ENCODE measurements around the gene GID8. TPM values are rescaled to one million over a fixed set of nuclear protein-coding genes. Genes with fewer than 3 reads are reported as not detected.

Gene GID8
- total RNA-seq, 2 experiments from 2014 or later, result 39.2 to 42.2 TPM

GRCh38 chr20:62990306-62990825 lies 52.4 kb downstream of the GID8 start:
- POLR2A ChIA-PET, result no interaction called here
- Mint-ChIP-seq H3K27ac (no peak overlapping the region), H3K9me3 (no peaks in the 10 kb centered on the region), H3K4me1 (ENCODE audit: low read depth) (peaks cover 7% of the 10 kb centered on the region), H3K27me3 (no peaks in the 10 kb centered on the region), H3K4me3 (no peak overlapping the region), H3K36me3 (ENCODE audit: low read depth) (no peaks in the 10 kb centered on the region)
- TF ChIP-seq, protein P1, sequence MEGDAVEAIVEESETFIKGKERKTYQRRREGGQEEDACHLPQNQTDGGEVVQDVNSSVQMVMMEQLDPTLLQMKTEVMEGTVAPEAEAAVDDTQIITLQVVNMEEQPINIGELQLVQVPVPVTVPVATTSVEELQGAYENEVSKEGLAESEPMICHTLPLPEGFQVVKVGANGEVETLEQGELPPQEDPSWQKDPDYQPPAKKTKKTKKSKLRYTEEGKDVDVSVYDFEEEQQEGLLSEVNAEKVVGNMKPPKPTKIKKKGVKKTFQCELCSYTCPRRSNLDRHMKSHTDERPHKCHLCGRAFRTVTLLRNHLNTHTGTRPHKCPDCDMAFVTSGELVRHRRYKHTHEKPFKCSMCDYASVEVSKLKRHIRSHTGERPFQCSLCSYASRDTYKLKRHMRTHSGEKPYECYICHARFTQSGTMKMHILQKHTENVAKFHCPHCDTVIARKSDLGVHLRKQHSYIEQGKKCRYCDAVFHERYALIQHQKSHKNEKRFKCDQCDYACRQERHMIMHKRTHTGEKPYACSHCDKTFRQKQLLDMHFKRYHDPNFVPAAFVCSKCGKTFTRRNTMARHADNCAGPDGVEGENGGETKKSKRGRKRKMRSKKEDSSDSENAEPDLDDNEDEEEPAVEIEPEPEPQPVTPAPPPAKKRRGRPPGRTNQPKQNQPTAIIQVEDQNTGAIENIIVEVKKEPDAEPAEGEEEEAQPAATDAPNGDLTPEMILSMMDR (IDR thresholded peaks at IDR 0.05), result no peak
- ATAC-seq (no peak), DNase-seq (no peak)
- CTCF ChIA-PET, result interaction anchor here (1.0 to 1.9 kb wide), 2 partner anchors 10 to 20 kb away, joined by 3 to 4 read pairs; no protein-coding TSS in a partner anchor
- intact Hi-C loops (cut with micrococcal nuclease), result no loop called here

DNA sequence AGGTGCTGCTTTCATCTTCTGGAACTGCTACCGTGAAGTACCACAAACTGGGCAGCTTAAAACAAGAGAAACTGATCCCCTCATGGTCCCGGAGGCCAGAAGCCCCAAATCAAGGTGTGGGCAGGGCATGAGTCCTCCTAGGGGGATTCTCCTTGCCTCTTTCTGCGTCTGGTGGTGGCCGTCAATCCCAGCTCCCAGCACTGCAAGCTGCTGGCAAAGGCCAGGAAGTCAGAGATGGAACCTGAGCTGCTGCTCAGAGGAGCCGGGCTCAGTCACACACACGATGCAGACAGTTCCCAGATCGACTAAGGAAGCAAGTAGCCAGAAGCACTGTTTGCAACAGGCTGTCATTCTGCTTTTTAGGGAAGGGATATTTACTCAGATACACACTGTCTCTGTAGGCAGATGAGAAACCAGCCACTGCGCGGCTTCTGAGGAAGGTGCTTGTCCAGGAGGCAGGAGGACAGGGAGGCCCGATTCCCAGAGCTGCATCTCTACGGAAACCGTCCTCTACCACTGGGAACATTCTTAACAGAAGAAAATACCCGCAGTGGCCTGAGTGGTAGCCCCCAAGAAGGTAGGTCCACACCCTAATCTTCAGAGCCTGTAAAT lies 53.4 kb downstream of the GID8 start:
- DNase-seq, result no peak
- ChIA-PET POLR2A (no interaction called here), CTCF (interaction anchor here (1.0 to 1.9 kb wide), 2 partner anchors 11 to 20 kb away, joined by 3 to 4 read pairs; no protein-coding TSS in a partner anchor)
- Mint-ChIP-seq H3K27ac (no peak overlapping the region), H3K9me3 (no peaks in the 10 kb centered on the region), H3K36me3 (ENCODE audit: low read depth) (no peaks in the 10 kb centered on the region), H3K27me3 (peaks cover 2% of the 10 kb centered on the region), H3K4me3 (no peak overlapping the region), H3K4me1 (ENCODE audit: low read depth) (peaks cover 7% of the 10 kb centered on the region)
- intact Hi-C loops (cut with micrococcal nuclease), result no loop called here
- no peak for ATAC-seq
- TF ChIP-seq, protein P1 (IDR thresholded peaks at IDR 0.05), result no peak

GRCh38 chr20:62991863-62992262 lies 53.9 kb downstream of the GID8 start:
- TF ChIP-seq, protein P1 (IDR thresholded peaks at IDR 0.05), result no peak
- DNase-seq (no peak), ATAC-seq (no peak)
- H3K36me3 Mint-ChIP-seq (ENCODE audit: low read depth), result no peaks in the 10 kb centered on the region
- no peaks in the 10 kb centered on the region for H3K9me3 Mint-ChIP-seq
- intact Hi-C loops (cut with micrococcal nuclease), result no loop called here
- H3K4me1 Mint-ChIP-seq (ENCODE audit: low read depth), result peaks cover 7% of the 10 kb centered on the region
- H3K27ac Mint-ChIP-seq, result no peak overlapping the region
- H3K4me3 Mint-ChIP-seq, result no peak overlapping the region
- peaks cover 4% of the 10 kb centered on the region for H3K27me3 Mint-ChIP-seq
- POLR2A ChIA-PET, result interaction anchor here (0.6 kb wide), 1 partner anchor 55 kb away, joined by 4 read pairs; no protein-coding TSS in a partner anchor
- CTCF ChIA-PET, result interaction anchor here (1.9 kb wide), 1 partner anchor 12 kb away, joined by 4 read pairs; no protein-coding TSS in a partner anchor

- TF ChIP-seq, protein P1 (IDR thresholded peaks at IDR 0.05), result no peak
- CTCF ChIA-PET, result interaction anchor here (0.7 to 1.9 kb wide), 3 partner anchors 11 to 21 kb away, joined by 3 to 7 read pairs (median 3); no protein-coding TSS in a partner anchor
- Mint-ChIP-seq H3K27ac (no peak overlapping the region), H3K4me3 (no peak overlapping the region), H3K9me3 (no peaks in the 10 kb centered on the region), H3K36me3 (ENCODE audit: low read depth) (no peaks in the 10 kb centered on the region), H3K27me3 (peaks cover 8% of the 10 kb centered on the region), H3K4me1 (ENCODE audit: low read depth) (peaks cover 6% of the 10 kb centered on the region)
- intact Hi-C loops (cut with micrococcal nuclease), result no loop called here
- ATAC-seq (no peak), DNase-seq (no peak)
- POLR2A ChIA-PET, result no interaction called here
These were observed 56.0 kb downstream of the GID8 start for GRCh38 chr20:62993856-62994494.

DNA sequence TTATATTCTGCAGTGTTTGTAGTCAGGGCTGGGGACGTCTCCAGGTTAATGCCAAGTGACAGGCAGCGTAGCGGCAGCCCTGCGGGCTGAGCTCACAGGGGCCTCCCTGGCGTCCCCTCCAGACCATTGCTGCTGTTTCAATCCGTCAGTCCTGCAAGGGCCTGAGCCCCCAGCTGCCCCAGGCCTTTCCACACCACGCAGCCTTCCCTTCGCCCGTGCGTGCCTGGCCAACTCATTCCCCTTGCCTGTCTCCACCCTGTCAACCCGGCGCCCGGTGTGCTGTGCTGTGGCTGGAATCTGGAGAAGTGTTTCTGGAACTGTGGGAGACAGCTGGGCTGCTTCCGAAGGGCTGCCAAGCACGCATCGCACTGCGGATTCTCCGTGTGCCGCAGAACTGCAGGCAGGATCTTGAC lies 56.9 kb downstream of the GID8 start:
- intact Hi-C loops (cut with micrococcal nuclease), result no loop called here
- Mint-ChIP-seq H3K9me3 (no peaks in the 10 kb centered on the region), H3K27me3 (peaks cover 13% of the 10 kb centered on the region), H3K4me3 (no peak overlapping the region), H3K36me3 (ENCODE audit: low read depth) (no peaks in the 10 kb centered on the region), H3K4me1 (ENCODE audit: low read depth) (peaks cover 4% of the 10 kb centered on the region), H3K27ac (no peak overlapping the region)
- ChIA-PET POLR2A (no interaction called here), CTCF (interaction anchor here (1.1 to 1.9 kb wide), 2 partner anchors 10 to 22 kb away, joined by 3 to 7 read pairs; no protein-coding TSS in a partner anchor)
- ATAC-seq, result no peak
- TF ChIP-seq, protein P1 (IDR thresholded peaks at IDR 0.05), result no peak
- no peak for DNase-seq
